GM18907 (cell line): ENCODE data around the gene EZR.
"Not testable (repeated sequence)": the region's sequence is repeated elsewhere in the genome, so short reads cannot be mapped to it uniquely, and the experiment has no call there.

Experiments used
- ATAC-seq: cut with Tn5 transposase; IDR thresholded peaks from one replicate; pipeline ENCODE4 v1.9.1; 2021; ENCODE audit warnings: mild to moderate bottlenecking, moderate library complexity; ENCODE audit not compliant: unreplicated experiment

The EZR gene

DNA sequence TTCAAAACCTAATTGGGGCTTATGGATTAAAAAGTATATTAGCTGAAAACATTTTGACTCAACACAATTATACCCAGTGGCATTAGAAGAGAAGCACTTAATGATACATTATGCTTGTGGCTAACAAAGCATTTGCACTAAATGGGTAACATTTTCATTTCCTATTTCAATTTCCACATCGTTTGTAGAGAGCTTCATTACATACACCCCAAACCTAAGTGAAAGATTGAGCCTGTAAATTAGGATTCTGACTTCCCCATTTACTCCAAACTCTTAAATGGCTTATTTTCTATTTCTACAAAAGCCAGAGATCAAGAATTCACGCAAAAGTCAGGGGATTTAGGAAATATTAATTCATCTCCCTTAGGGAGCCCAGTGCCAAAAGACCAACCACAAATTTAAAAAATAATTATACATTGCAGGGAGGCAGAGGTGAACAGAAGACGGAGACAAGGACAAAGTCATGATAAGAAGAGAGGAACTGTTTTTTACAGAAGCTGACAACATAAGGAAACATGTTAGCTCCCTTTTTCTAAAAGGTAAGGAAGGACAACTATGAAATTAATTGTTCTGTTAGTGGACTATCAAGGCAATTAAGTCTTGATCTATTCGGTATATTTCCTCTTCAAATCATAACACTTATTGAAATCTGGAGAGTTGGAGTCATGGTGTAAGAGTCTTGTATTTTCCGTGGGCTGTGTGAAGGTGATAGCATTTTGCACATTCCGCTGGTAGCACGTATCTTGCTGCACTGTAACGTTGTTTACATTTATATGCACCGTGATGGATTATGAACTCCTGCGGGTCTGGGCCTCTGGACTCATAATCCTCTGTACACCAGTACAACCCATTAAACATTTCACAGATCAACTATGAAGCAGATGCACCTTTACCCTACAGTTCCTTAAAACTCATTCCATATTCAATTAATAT, 24.8 kb upstream of the EZR start:
- ATAC-seq = no peak

DNA sequence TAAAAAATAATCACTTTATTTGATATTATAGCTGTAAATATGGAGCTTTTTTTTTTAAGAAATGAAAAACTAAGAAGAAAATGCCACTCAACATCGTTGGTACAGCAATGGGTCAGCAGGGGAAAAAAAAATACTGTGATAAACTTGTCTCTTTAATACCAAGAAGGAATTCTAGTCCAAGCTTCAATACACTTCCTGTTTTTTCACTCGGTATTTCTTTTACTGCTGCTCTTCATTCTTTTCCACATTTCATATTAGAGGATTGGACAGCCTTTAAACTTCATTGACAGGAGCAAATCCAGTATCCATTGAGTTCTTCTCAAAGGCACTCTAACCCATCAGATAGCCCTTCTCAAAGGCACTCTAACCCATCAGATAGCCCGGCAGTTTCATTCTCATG, 22.2 kb upstream of the EZR start:
- ATAC-seq = no peak

DNA sequence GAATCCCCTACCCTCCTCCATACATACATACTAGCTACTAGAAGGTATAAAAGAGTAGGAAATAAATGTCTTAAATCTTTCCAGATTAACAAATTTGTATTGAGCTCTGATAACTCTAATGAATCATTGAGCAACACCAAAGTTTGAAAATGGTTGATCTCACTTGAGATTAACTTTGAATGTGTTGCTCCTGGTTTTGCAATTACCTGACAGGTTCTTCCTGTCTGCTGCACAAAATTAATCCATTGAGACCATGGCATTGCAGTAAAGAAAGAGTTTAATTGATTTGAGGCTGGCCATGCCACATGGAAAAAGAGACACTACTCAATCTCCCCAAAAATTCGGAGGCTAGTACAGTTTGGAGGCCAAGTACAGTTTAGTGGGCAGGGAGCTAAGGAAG, 21.3 kb upstream of the EZR start:
- ATAC-seq = no peak

DNA sequence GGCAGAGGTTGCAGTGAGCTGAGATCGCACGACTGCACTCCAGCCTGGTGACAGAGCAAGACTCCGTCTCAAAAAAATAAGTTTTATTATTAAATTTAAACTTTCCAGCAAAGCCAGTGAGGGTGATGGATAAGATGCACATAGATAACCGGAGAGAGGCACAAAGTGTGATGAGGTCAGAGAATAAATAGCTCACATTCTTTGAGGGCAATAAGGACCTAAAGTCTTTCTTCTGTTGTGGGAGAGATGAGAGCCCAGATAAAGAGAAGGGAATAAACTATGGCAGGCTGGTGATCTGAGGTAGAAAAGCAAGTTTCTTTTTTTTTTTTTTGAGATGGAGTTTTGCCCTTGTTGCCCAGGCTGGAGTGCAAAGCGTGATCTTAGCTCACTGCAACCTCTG, 20.6 kb upstream of the EZR start:
- no peak for ATAC-seq

DNA sequence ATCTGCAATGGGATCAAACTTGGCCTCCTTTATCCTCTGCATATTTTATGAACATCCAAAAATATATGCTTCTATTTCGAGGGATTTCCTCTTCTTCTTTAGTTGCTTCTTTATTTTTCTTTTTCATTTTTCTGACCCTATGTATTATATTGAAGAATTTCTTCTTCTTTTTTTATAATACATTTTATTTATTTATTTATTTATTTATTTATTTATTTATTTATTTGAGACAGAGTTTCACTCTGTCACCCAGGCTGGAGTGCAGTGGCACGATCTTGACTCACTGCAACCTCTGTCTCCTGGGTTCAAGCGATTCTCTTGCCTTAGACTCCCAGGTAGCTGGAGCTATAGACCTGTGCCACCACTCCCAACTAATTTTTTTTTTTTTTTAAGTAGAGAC, 19.6 kb upstream of the EZR start:
- ATAC-seq = not testable (repeated sequence)

DNA sequence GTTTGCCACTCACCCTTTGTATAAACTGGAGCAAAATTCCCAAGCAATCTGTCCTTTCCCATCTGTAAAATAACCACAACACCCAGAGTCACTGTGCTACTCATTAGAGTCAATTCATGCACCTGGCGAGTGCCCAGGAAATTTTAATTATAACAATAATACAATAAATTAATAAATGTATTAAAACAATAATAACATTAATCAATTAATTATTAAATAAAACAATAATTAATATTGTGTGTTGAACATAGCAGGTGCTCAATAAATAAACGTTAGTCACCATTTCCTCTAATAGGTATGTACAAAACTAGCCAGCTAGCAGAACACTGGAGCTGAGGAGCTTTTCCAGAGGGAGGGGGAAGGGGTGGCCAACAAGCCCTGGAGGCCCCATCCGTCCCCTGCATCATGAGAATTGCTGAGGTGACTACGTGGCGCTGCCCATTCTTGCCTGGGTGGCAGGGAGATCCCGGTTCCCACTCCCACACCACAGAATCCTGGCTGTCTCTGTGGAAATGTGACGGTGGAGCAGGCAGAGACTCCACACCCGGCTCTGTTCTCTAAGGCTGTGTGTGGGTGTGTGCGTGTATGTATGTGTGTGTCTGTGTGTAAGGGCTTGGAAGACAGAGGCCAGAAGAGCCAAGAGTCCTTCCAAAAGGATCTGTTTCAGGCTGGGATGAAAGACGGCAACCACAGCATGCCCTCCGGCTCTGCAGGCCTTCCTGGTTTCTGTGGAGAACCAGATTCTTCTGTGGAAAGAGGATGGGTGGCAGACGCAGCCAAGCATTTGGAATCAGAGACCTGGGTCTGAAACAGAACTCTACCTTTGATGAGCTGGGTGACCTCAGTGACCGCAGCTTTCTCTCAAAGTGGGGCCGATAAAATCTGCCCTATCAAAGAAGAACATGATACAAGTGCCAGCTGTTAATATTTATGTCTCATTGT, 18.8 kb upstream of the EZR start:
- ATAC-seq = no peak

DNA sequence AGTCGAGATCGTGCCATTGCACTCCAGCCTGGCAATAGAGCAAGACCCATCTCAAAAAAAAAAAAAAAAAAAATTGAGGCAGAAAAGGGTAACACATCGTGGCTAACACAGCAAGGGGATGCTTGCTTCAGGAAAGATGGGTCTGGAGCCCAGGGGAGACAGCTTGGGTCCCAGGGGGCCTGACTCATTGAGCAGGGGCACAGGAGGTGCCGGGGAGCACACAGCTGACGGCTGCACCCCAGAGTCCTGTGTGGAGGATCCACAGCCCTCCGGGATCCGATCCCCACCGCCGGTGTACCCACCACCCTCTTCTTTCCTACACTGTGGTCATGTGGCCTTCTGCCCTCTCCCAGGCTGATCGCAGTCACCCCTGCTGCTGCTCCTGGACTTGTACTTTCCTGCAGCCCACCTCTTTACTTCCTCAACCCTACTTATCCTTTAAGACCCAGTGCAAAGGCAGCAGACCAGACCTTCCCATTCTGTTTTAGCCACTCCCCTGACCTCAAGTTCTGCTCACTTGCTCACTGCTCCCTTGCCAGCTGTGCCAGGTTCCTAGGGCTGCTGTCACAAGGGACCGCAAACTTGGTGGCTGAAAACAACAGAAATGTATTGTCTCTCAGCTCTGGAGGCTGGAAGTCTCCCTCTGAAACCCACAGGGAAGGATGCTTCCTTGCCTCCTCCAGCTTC, 17.6 kb upstream of the EZR start:
- no peak for ATAC-seq

DNA sequence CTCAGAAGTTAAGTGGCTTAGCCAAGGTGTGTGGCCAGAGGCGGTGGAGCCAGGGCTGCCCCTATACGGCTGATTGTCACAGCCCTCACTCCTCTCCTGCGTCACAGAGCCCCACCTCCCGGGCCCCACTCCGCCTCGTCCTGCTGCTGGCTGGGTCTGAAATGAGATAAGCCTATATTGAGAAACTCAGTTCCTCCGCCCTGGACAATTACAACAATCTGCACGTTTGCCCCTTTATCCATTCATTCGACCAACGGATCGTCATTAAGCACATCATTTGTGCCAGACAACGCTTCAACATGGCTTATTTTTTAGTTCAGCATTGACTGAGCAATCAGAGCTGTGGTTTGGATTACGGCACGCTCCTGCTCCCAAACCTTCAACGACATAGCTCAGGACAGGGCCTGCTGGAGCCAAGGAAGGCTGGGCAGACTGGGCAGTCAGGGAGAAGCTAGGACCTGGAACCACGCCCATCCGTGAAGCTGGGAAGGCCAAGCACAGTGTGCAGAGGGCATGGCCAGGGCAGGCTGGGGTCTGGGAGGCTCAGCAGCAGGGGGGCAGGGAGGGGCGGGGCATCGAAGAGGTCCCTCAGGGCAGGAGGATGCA, 16.6 kb upstream of the EZR start:
- ATAC-seq = no peak

DNA sequence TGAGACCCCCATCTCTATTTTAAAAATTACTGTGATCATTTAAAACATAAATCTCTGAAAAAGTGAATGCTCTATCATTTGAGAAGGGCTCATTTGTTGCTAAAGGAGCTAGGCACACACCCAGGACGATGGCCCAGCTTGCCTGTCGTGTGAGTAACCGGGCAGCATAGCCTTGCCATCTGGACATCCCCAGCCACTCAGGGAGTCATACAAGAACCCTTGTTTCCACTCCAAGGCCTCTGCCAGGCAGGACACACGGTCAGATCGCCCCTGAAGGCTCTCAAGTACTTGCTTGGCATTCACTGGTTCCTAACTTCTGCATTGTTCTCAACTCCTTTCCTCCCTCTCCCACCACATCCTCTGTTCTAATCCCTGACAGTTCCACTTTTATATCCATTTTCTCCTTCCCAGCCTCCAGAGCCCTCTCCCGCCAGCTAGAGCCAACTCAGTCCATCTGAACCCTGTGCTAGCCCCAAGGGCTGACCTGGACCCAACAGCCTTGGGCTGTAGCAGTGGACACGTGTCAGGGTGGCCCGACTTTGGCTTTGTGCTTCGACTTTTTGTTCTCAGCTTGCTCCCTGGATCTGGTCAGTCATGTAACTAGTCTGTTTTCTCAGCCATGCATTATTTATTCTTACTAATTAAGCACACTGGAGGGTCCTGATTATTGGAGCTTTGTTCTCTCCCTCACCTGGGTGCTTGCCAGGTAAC, 15.7 kb upstream of the EZR start:
- ATAC-seq = no peak

DNA sequence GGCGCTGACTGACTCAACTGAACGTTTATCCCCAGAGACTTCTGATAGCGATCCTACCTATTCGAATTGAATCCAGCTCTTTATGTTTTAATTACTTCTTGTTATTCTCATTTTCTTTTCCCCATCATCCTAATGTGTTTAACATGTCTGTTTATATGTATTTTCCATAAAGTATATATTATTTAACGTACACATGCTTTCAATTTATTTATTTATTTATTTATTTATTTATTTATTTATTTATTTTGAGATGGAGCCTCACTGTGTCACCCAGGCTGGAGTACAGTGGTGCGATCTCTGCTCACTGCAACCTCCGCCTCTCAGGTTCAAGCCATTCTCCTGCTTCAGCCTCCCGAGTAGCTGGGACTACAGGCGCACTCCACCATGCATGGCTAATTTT, 13.6 kb upstream of the EZR start:
- ATAC-seq = not testable (repeated sequence)

DNA sequence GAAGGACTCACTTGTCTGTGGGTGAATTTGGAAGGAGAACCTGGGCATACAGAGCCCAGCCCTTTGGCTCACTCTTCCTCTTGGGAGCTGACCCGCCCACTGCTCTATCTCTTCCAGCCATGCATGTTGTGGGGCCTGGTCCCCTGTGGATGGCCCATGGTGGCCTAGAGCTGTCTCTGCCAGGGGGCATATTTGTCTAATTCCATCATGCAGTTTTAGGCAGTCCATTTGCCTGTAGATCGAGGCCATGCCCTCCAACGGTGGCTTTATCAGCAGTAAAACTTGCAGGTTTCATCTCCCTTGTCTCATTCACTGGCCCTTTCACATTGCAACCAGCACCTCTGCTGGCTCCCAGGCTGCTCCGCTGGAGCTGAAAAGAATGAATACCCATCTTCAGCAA, 12.9 kb upstream of the EZR start:
- no peak for ATAC-seq

DNA sequence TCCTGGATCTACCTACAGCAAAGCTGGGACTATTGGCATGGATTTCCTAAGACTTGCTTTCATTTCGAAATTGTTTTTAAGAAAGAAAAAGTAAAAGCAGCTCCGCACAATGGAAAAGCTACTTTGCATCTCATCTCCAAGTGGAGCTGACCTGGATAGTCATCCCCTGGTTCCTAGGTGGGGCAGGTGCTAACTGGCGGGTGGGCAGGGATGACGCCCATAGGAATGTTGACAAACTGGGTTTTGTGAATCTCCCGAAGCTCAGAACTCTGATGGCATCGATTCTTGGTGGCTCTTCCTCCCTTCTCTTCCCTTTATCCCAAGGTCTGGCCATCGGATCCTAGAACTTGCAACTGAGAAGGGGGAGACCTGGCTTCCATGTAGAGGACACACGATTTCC, 12.4 kb upstream of the EZR start:
- ATAC-seq = no peak

DNA sequence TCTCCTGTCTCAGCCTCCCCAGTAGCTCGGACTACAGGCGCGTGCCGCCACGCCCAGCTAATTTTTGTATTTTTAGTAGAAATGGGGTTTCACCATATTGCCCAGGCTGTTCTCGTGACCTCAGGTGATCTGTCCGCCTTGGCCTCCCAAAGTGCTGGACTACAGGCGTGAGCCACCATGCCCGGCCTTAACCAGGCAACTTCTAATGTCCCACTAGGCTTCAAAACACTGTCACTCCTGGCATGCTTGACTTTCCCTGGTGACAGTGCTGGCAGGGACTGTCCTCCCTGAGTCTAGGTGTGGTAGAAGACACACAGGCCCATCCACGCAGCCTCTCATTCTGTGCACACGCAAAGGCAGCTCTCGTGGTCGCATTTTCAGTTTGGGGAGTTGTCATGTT, 11.6 kb upstream of the EZR start:
- ATAC-seq = no peak

DNA sequence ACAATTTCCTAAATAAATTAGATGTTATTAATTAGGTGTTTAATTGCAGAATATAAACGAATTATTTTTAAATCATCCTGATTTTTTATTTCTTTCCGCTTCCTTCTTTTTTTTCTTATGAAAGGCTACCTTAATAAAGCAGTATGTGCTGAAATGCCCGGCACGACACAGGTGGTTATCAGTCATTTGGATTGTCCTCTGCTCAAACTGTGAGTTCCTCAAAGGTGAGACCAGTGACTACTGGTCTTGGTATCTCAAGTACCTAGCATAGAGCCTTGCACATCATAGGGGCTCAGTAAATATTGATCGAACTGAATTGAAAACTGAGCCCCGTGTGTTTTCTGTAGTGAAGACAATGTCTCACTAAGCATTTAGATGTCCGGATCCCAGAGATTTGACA, 9.6 kb upstream of the EZR start:
- no peak for ATAC-seq

DNA sequence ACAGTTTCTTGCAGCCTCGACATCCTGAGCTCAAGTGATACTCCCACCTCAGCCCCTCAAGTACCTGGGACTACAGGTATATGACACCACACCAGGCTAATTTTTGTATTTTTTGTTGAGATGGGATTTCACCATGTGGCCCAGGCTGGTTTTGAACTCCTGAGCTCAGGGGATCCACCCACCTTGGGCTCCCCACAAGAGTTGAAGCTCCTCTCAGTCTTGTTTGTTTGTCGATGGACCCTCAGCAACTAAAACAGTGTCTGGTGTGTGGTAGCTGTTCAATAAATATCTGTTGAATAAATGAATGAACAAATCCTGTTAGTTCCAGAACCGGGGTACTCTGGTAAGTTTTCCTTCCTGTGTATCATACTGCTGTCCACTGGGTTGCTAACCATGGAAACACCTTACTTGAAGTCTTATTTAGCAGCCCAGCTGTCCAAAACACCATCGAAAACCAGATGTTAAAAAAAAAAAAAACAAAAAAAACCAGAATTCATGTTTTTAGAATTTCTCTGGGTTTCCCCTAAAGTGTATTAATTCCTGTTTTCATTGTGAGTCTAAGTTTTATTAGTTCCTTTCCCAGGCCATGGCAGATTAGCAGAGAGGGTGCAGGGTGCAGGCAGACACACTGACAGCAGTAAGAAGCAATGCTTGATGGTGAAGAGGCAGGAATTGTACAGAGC, 7.8 kb upstream of the EZR start:
- peak; percentile 64 for ATAC-seq

DNA sequence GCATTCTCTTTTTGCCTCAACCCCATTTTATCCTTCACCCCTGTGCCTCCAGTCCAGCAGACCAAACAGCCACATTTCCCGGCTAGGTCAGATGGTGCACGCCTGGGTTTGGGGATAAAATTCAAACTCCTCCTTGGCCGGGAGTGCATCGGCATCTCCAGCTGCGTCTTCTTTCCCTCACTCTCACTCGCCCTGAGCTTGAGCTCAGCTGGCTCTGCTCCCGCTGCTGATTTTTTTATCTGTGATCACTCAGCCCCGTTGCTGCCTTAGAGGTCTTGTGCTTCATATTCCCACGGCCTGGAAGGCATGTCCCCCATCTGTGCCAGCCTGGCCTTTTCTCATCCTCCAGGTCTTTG, 6.8 kb upstream of the EZR start:
- no peak for ATAC-seq

DNA sequence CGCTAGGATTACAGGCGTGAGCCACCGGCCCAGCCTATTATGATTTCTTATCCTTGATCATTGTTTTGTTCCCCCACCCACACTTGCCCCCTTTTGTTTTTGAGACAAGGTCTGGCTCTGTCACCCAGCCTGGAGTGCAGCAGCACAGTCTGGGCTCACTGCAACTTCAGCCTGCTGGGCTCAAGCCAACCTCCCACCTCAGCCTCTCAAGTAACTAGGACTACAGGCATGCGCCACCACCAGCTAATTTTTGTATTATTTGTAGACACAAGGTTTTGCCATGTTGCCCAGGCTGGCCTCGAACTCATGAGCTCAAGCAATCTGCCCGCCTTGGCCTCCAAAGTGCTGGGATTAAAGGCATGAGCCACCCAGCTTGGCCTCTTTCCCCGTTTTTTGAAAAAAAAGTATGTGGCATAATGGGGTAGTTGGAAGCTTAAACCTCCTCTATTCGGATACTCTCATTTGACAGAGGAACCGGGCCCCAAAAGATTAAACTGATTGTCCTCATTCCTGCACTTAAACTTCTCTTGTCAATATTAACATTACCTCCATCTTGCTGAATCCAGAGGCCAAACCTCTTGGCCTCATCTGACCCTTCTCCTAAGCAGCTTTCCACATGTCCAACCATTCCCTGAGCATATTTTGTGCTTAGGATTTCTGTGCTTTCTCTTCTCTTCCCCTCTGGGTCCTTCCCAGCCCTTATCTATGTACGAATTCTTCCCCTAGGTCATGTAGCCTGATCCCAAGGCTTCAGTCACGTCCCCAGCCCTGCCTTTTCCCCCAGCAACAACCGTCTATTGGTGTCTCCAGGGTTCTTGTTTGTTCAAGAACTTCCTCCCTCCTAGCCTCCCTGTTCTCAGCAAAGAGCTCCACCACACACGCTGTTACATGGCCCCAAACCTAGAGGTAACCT, 6.1 kb upstream of the EZR start:
- no peak for ATAC-seq

DNA sequence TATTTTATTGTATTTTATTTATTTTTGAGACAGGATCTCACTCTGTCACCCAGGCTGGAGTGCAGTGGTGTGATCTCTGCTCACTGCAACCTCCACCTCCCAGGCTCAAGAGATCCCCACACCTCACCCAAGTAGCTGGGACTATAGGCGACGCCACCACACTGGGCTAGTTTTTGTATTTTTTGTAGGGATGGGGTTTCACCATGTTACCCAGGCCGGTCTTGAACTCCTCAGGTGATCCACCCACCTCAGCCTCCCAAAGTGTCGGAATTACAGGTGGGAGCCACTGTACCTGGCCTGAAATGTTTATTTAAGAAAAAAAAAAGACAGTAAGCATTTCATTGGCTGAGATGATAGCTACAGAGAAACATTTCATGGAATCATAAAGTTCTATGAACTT, 4.4 kb upstream of the EZR start:
- ATAC-seq = not testable (repeated sequence)
